Right cardiac atrium (tissue), 5 donors: ENCODE results near the gene CCDC102A. TPM values are rescaled to one million over a fixed set of nuclear protein-coding genes. Genes with fewer than 3 reads are reported as not detected.
A peak's percentile ranks its signal among the peaks of the same experiment; 100 is the strongest.
"Not testable (repeated sequence)": the region's sequence is repeated elsewhere in the genome, so short reads cannot be mapped to it uniquely, and the experiment has no call there.

ENCODE experiments used
- ATAC-seq, 2 donors: fragments of 200-7000 bp; cut with Tn5 transposase; one replicate each; pipeline versions ENCODE4 v1.8.0 to v1.9.1; 2020; ENCODE audit warnings: moderate library complexity in 2 of 2, mild to moderate bottlenecking in 1 of 2
- DNase-seq, 3 donors: peaks; one replicate each; pipeline ENCODE4 v3.0.0-alpha.2; 2020
- H3K27ac ChIP-seq: one replicate; pipeline ENCODE4 v1.5.1; 2013; ENCODE audit warnings: mild to moderate bottlenecking, low read length, control low read depth, moderate library complexity
- H3K27me3 ChIP-seq: one replicate; pipeline ENCODE4 v1.6.1; 2013; ENCODE audit not compliant: control insufficient read depth, insufficient read depth
- H3K4me1 ChIP-seq: one replicate; pipeline ENCODE4 v1.6.1; 2013; ENCODE audit warnings: low read length; ENCODE audit not compliant: control insufficient read depth, insufficient read depth
- H3K4me3 ChIP-seq: one replicate; pipeline ENCODE4 v1.5.1; 2013; ENCODE audit warnings: low read length, control low read depth
- H3K9me3 ChIP-seq: one replicate; pipeline ENCODE4 v1.6.1; 2013; ENCODE audit warnings: low read length; ENCODE audit not compliant: control insufficient read depth
- WGBS: extraction: QIAGEN DNeasy Blood & Tissue Kit; methylation state at CpG from one replicate; pipeline ENCODE4 v1.1.7; 2013; 5-methylcytosine and 5-hydroxymethylcytosine counted together
- intact Hi-C, 4 donors: fragments of 100-400 bp; cut with DNase I; formaldehyde crosslinking; loops; one replicate each; pipeline versions ENCODE4 v1.11.0 to v1.14.0; 2022 to 2023
- polyA plus RNA-seq: library from polyadenylated mRNA; stranded (reverse); fragments of 200-250 nt; gene quantifications from one replicate; pipeline ENCODE4 v1.2.3, GENCODE V29; 2013
- total RNA-seq, 4 donors: library from RNA; stranded (reverse); fragmentation: NEBNext Ultra II Directional; extraction: Animal tissue kit (Norgen Biotek cat#: 25700); gene quantifications; one replicate each; pipeline ENCODE4 v1.2.1, GENCODE V29; 2021
- donor health status: healthy with polysubstance abuse.
- donor health status: DM: no; HTN: yes; CAD: no.
- donor health status: DM: no; HTN: no; CAD: no.
- donor health status: DM: no; HTN: yes; CAD: no; lungs with severe emphysema.
- donor health status: DM: yes; HTN: yes; CAD: no.

The CCDC102A gene
- total and polyA plus RNA-seq, 5 donors: 7.6 to 15.4 (median 10.4) TPM

DNA sequence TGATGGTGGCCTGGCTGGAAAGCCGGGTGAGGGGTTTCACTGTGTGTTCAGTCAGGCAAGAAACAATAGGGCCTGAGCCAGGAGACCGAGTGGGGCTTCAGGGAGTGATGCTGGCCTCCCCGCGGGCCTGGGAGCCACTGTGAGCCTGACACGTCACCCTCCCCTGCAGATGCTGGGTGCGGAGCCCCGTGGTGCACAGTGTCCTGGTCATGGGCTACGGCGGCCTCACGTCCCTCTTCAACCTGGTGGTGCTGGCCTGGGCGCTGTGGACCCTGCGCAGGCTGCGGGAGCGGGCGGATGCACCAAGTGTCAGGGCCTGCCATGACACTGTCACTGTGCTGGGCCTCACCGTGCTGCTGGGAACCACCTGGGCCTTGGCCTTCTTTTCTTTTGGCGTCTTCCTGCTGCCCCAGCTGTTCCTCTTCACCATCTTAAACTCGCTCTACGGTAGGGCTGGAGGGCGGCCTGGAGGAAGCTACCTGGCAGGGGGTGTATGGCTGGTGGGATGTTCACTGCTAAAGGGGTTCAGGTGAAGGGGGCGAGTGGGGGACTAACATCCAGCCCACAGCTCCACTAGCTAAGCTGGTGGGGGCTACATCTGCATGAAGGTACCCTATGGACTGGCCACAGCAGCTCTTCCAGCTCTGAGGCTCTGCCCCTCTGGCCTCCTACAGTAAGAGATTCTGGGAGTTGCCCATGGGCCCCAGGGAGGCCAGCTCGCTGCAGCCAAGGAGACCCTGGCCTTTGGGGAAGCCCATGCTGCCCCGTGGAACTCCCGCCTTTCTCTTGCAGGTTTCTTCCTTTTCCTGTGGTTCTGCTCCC, 38.5 kb upstream of the CCDC102A start:
- Histone ChIP-seq H3K4me3 (no peak overlapping the region), H3K4me1 (no peaks in the 10 kb centered on the region), H3K27ac (no peak overlapping the region), H3K9me3 (no peaks in the 10 kb centered on the region), H3K27me3 (no peaks in the 10 kb centered on the region)
- intact Hi-C loops: loop anchor here in 1 of 4 donors (5.0 to 10.0 kb wide), 2 partner anchors 147 to 430 kb away; partner anchors contain the start of genes USB1 and ZNF319
- ATAC-seq (no peak), DNase-seq (peak in 1 of 3 donors; percentile 43)
- WGBS: 87% methylated on average over 24 of the region's 24 CpGs

DNA sequence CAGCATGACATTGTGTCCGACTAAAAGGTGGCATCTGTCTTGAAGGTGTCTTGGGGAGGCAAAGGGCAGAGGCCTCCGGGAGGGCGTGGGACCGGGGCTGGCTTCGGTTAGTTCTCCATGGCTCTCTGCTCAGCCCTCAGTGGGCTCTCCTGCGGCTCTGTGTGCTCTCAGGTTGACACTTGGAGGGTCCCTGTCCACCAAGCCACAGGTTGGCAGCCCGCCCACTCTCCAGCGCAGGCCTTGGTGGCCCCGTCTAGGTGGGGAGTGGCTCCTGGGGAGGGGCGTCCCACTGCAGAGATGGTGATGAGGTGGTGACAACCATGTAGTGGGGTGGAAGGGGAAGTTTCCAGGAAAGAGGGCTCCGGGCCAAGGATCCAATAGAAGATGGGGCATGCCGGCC, 37.7 kb upstream of the CCDC102A start:
- no peaks in the 10 kb centered on the region for H3K27me3 ChIP-seq
- intact Hi-C loops: loop anchor here in 1 of 4 donors (10.0 kb wide), 1 partner anchor 431 kb away; the partner anchor contains the start of genes USB1 and ZNF319
- no peak overlapping the region for H3K27ac ChIP-seq
- H3K9me3 ChIP-seq: no peaks in the 10 kb centered on the region
- DNase-seq: peak in 1 of 3 donors; percentile 51
- ATAC-seq: no peak
- 83% methylated on average over 12 of the region's 12 CpGs for WGBS
- no peak overlapping the region for H3K4me3 ChIP-seq
- H3K4me1 ChIP-seq: no peaks in the 10 kb centered on the region

DNA sequence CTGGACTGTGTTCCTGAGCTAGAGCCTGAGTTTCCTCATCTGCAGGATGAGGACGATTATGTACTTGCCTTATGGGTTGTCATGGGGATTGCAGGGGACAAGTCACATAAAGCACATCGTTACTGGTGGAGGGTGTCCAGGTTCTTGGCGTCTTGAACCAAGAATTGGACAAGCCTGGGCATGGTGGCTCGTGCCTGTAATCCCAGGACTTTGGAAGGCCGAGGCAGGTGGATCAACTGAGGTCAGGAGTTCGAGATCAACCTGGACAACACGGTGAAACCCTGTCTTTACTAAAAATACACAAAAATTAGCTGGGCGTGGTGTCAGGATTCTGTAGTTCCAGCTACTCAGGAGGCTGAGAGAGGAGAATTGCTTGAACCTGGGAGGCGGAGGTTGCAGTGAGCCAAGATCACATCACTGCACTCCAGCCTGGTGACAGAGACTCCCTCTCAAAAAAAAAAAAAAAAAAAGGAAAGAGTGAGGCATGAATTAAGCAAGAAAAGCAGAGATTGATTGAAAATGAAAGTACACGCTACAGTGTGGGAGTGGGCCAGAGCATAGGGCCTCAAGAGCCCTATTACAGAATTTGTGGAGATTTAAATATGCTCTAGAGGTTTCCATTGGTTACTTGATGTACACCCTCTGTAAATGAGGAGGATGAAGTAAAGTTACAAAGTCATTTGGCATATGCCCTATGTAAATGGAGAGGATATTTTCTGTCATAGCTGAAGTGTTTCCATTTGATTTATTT, 36.8 kb upstream of the CCDC102A start:
- intact Hi-C loops: loop anchor here in 1 of 4 donors (10.0 kb wide), 1 partner anchor 432 kb away; the partner anchor contains the start of genes USB1 and ZNF319
- Histone ChIP-seq H3K4me1 (no peaks in the 10 kb centered on the region), H3K27ac (no peak overlapping the region), H3K27me3 (no peaks in the 10 kb centered on the region), H3K4me3 (no peak overlapping the region), H3K9me3 (no peaks in the 10 kb centered on the region)
- no peak for DNase-seq
- WGBS: 81% methylated on average over 10 of the region's 10 CpGs
- ATAC-seq: no peak

DNA sequence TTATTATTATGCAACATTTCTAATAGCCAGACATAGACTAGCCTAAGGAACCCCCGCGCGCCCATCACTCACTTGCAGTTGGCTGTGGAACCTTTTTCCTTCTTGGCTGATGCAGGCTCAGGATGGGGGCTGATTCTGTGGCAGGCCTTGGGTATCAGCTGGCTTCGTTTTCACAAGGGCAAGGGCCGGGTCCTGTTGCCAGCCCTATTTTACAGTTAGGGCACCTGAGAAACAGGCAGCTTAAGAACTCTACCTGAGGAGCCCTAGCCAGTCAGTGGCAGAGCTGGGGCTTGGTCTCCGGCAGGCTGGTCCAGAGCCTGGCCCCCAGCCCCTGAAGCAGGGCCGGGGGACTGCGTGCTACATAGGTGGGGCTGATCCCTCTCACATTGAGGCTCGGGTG, 34.7 kb upstream of the CCDC102A start:
- H3K4me3 ChIP-seq: no peak overlapping the region
- no peaks in the 10 kb centered on the region for H3K27me3 ChIP-seq
- DNase-seq: peak in 1 of 3 donors; percentile 13
- no peak overlapping the region for H3K27ac ChIP-seq
- no peaks in the 10 kb centered on the region for H3K4me1 ChIP-seq
- no peaks in the 10 kb centered on the region for H3K9me3 ChIP-seq
- ATAC-seq: no peak
- intact Hi-C loops: loop anchor here in 1 of 4 donors (10.0 kb wide), 1 partner anchor 434 kb away; the partner anchor contains the start of genes USB1 and ZNF319
- WGBS: 82% methylated on average over 9 of the region's 9 CpGs

DNA sequence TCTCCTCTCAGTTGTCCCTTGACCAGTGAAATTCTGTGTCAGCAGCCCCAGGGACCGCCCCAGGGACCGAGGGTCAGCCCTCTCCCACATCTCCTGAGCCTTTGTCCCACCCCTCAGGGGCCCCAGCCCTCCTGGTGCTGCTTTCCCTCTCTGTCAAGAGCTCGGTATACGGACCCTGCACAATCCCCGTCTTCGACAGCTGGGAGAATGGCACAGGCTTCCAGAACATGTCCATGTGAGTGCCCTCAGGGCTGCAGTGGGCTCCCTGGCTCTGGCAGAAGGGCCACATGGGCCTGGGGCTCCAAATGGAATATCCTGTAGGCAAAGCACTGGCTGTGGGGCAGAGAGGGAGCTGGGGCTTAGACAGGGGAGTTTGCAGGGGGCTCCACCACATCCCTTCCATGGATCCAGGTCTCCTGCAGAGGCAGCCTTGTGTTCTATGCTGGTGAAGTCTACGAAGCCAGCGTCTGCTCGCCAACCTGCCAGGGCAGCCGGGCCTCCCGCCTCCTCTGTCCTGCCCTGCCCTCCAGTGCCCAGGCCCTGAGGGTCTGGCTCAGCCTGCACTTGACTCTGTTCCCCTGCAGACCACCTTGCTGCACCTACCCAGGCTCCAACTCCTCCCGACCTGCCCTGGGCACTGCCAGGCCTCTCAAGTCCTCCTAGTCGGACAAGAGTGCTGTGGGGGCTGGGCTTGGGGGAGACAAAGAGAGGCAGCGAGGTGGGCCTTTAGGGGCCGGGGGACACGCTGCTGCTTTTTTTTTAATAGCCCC, 34.1 kb upstream of the CCDC102A start:
- Histone ChIP-seq H3K4me1 (no peaks in the 10 kb centered on the region), H3K4me3 (no peak overlapping the region), H3K27me3 (no peaks in the 10 kb centered on the region), H3K27ac (no peak overlapping the region), H3K9me3 (no peaks in the 10 kb centered on the region)
- ATAC-seq (no peak), DNase-seq (no peak)
- 89% methylated on average over 16 of the region's 16 CpGs for WGBS
- intact Hi-C loops: loop anchor here in 1 of 4 donors (10.0 kb wide), 1 partner anchor 434 kb away; the partner anchor contains the start of genes USB1 and ZNF319

DNA sequence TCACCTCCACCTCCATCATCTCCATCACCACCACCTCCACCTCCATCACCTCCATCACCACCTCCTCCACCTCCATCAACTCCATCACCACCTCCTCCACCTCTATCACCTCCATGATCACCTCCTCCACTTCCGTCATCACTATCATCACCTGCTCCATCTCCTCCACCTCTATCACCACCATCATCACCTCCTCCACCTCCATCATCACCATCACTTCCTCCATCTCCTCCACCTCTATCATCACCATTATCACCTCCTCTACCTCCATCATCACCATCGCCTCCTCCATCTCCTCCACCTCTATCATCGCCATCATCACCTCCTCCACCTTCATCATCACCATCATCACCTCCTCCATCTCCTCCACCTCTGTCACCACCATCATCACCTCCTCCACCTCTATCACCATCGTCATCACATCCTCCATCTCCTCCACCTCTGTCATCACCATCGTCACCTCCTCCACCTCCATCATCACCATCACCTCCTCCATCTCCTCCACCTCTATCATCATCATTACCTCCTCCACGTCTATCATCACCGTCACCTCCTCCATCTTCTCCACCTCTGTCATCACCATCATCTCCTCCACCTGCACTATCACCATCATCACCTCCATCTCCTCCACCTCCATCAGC, 33.1 kb upstream of the CCDC102A start:
- Histone ChIP-seq H3K9me3 (no peaks in the 10 kb centered on the region), H3K27me3 (no peaks in the 10 kb centered on the region), H3K4me3 (no peak overlapping the region), H3K4me1 (no peaks in the 10 kb centered on the region), H3K27ac (no peak overlapping the region)
- intact Hi-C loops: no loop called here
- 89% methylated on average over 7 of the region's 7 CpGs for WGBS
- no peak for DNase-seq
- no peak for ATAC-seq

DNA sequence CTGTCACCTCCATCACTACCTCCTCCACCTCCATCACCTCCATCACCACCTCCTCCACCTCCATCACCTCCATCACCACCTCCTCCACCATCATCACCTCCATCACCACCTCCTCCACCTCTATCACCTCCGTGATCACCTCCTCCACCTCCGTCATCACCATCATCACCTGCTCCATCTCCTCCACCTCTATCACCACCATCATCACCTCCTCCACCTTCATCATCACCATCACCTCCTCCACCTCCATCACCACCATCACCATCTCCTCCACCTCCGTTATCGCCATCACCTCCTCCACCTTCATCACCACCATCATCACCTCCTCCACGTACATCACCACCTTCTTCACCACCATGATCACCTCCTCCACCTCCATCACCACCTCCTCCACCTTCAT, 32.4 kb upstream of the CCDC102A start:
- 95% methylated on average over 5 of the region's 5 CpGs for WGBS
- H3K4me1 ChIP-seq, H3K4me3 ChIP-seq, H3K27me3 ChIP-seq, H3K27ac ChIP-seq, ATAC-seq, H3K9me3 ChIP-seq, DNase-seq, intact Hi-C loops: not testable (repeated sequence)

DNA sequence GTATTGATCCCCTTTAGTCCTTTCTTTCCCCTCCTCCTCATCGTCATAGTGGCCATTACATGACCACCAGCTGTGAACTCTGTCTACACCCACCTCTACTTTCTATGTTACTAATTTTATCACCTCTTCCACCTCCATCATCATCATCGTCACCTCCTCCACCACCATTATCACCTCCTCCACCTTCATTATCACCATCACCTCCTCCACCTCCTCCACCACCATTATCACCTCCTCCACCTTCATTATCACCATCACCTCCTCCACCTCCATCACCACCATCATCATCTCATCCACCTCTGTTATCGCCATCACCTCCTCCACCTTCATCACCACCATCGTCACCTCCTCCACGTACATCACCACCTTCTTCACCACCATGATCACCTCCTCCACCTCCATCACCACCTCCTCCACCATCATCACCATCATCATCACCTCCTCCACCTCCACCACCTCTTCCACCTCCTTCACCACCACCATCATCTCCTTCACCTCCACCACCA, 31.9 kb upstream of the CCDC102A start:
- intact Hi-C loops: no loop called here
- ATAC-seq: no peak
- 95% methylated on average over 5 of the region's 5 CpGs for WGBS
- H3K4me3 ChIP-seq: no peak overlapping the region
- DNase-seq: no peak
- no peaks in the 10 kb centered on the region for H3K27me3 ChIP-seq
- H3K27ac ChIP-seq: no peak overlapping the region
- H3K4me1 ChIP-seq: no peaks in the 10 kb centered on the region
- no peaks in the 10 kb centered on the region for H3K9me3 ChIP-seq

DNA sequence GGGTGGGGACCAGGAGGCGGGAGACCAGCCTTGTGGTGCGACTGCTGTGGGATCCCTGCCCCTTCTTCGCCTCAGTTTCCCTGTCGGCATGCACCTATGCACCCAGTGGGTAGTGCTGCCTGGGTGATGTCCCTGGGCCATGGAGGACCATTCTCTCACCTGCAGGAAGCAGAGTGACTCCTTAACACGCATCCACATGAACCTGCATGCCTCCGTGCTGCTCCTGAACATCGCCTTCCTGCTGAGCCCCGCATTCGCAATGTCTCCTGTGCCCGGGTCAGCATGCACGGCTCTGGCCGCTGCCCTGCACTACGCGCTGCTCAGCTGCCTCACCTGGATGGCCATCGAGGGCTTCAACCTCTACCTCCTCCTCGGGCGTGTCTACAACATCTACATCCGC, 31.3 kb upstream of the CCDC102A start:
- intact Hi-C loops: no loop called here

DNA sequence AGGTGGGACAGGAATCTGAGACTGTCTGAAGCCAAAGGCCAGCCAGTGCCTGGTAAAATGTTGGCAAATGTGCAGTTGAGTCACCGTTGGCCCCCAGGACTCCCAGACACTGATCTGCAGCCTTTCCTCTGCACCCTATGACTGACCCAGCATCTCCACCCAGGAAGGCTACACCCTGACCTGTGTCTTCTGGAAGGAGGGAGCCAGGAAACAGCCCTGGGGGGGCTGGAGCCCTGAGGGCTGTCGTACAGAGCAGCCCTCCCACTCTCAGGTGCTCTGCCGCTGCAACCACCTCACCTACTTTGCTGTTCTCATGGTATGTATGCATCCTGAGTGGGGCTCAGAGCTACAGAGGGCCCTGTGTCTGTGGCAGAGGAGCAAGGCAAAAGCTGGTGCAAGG, 30.1 kb upstream of the CCDC102A start:
- ATAC-seq (no peak), DNase-seq (no peak)
- H3K4me3 ChIP-seq: no peak overlapping the region
- H3K4me1 ChIP-seq: no peaks in the 10 kb centered on the region
- H3K27me3 ChIP-seq: no peaks in the 10 kb centered on the region
- H3K9me3 ChIP-seq: no peaks in the 10 kb centered on the region
- no peak overlapping the region for H3K27ac ChIP-seq
- WGBS: 64% methylated on average over 3 of the region's 3 CpGs
- intact Hi-C loops: no loop called here

More for the DNA sequence above, 31.3 kb upstream of the CCDC102A start:
- Histone ChIP-seq H3K4me1 (no peaks in the 10 kb centered on the region), H3K4me3 (no peak overlapping the region), H3K27me3 (no peaks in the 10 kb centered on the region), H3K27ac (no peak overlapping the region), H3K9me3 (no peaks in the 10 kb centered on the region)
- no peak for ATAC-seq
- WGBS: 92% methylated on average over 18 of the region's 18 CpGs
- DNase-seq: no peak
